Measurements from ENCODE around the gene UNC5A.

The UNC5A gene

DNA sequence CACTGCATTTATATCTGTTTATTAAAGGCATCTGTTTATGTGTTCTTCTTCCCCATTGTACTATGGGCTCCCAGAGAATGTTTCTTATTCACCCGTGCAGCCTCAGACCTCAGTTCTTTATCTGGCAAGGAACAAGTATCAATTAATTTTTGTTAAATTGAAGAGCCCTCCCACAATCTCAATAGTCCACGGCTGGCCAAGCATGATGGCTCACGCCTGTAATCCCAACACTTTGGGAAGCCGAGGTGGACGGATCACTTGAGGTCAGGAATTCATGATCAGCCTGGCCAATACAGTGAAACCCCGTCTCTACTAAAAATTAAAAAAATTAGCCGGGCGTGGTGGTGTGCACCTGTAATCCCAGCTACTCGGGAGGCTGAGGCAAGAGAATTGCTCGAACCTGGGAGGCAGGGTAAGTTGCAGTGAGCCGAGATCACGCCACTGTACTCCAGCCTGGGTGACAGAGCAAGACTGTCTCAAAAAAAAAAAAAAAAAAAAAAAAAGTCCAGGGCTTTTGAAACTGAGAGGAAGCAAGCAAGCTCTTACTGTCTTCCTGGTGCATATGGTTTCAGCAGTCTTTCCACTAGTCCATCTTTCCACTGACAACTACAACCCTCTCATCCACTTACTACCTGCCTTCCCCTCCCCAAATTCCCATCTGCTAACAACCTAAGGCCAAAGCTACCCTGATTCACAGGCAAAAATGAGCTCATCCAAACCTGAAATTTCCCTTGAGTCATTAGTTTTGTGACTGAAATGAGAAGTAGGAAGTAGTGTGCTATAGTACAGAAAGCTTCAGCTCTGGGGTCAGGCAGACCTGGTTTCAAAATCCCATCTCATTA, 91.1 kb downstream of the UNC5A start:
- DNase-seq = no peak

DNA sequence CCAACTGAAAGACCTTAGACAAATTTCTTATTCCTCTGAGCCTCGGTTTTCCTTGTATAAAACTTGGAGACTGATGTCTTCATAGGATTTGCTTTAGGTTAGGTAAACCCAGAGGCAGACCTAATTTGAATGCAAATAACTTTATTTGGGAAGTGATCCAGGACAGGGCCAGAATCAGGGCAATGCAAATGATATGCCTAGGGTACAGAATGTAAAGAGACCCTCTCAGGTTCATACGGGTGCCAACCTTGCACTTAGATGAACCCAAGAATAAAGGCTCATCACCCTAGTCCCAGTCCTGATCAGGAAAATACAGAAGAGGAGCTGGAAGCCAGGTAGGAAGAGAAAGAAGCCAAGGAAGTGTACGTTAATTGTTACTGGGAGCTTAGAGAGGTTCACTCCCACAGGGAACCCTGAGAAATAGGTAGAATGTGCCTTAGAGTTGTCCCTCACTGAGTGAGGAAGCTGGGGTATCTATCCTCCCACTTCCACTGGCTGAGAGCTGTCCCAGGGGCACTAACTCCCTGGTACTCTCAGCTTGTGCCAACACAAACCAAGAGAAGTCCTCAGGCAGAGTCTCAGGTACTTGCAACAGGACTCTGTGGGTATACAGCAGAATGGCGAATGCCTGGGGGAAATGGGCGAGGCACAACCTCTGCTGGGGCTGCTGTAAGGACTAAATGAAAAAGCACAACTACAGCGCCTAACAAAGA, 91.9 kb downstream of the UNC5A start:
- no peak for DNase-seq

DNA sequence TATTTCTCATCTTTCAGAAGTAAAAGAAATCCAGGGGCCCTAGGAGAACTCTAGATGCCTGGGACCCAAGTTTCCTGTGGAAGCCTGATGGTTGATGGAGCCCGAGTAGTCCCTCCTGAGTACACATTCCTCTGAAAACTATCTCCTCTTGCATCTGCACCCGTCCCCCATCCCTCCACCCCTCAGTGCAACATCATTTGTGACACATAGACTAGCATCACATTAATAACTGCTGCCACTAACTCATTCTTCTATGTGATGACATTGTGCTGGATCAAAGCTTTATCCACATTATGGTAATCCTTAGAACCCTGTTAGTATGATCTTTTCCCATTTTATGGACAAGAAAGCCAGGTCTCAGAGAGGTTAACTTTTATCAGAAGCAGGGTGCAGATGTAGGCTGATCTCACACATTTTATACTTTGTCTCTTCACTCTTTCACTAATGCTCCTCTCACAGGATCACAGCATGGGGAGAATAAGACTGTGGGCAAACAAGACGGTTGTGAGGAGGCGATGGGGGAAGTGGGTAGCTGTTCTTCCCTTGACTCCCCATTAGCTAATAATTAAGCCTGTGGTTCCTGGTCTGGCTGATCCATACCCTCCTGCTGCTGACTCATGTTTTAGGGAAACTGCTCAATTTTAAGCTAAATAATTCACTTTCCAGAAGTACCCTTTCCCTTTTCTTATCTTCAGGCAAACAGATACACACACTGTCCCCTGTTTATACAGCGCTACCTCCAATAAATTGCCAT, 92.7 kb downstream of the UNC5A start:
- DNase-seq = no peak

DNA sequence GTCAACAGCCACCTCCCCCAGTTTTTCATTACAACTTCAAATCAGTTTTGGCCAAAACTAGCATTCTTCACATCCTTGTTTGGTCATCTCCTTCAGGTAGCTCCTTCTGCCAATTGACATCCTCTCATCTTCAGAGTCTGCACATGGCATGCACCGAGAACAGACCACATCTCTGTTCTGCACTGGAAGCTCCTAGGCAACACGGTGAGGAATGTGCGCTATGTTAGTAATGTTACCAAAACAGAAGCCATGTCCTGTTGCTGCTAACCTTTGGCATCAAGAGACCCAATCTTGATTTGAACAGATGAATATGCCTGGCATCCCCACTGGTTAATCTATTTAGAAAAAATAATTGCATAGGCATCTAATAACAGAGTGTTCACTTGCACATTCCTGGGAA, 93.9 kb downstream of the UNC5A start:
- no peak for DNase-seq

DNA sequence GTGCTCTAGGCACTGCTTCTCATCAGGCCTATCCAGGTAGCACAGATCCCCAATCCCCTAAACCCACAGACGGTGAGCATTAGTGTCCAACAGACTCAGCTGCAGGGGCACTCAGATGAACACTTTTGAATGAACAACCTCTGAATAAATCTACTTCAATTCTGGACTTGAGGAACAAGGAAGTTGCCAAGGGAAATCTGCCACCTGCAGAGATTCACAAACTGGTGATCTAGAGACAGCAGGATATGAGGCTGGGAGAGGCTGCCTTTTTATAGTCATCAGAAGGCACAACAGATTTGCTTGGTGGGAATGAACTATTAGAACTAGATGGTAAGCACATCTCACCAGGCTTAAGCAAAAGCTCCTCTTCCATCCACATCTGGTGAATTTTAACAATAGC, 95.8 kb downstream of the UNC5A start:
- DNase-seq = no peak

DNA sequence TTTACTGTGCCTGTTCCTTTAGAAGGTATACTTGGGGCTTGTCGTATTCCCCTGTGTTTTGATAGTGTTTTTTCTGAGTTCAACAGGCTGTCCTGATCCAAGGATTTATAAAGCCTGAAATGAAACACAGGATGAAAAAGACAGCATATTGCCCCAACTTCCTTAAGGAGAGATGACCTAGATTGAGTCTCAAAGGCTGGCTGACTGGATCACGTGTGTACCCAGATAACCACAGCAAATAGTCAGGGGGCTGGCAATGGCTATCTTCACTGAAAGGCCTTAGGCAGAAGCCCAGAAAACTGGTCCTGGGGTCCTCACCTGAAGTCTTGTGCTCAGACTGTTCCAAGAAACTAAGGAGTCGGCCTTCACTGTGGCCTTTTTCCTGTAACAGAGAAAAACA, 96.4 kb downstream of the UNC5A start:
- DNase-seq = no peak

DNA sequence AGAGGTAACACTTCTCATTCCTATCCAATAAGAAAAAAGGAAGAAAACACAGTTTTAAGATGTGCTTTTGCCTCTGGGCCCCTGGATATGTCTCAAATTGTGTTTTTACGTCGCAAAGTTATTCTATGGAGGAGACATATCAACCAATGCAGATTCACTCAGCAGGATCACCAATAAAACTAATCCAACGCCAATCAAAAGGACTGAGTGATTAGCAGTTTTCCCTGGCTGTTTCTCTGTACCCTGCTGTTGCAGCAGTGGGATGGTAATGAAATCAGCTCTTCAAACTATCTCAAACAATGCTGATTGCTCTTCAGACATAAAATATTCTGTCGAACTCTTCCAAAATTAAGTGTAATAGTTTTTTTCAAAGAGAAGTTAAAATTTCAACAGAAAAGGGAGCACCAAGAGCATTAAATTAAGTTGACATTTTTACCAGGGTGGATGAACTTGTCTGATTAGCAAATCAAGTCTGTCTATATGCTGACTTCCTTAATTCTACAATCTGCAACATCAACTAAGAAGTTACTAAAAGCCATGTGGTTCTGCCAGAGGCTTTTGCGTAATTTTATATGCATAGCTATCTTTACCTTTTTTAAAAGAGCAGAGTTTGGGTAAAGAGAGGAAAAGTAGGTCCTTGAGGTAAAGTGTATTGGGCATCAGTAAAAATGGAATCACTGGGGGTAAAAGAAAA, 98.5 kb downstream of the UNC5A start:
- no peak for DNase-seq

DNA sequence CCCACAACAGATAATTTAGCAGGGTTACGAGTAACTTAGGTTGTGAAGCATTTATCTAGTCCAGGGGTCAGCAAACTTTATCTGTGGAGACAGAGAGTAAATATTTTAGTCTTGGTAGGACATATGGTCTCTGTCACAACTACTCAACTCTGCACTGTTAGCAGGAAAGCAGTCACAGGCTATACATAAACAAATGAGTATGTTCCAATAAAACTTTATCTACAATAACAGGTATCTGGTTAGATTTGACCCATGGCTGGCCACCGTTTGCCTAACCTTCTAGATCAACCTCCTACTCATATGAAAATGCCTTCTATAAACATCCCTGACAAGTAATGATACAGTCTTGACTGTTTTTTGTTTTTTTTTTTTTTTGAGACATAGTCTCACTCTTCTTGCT, 101.8 kb downstream of the UNC5A start:
- DNase-seq = no peak

DNA sequence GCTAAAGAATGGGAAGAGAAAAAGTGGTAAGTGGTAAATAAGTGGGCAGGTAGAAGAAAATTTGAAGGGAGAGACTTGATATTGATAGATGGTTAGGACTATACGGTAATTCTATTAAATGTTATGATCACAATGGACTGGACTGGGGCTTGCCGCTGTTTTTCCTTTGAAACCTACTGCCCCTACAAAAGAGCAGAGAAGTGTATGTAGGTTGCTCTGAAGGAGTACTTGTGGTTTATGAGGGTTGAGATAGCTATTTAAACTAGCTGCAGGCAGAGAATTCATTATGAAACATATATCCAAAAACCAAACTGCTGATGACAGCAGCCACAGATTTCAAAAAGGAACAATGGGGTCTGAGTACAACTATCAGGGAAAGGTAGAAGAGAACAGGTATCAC, 105.5 kb downstream of the UNC5A start:
- no peak for DNase-seq

DNA sequence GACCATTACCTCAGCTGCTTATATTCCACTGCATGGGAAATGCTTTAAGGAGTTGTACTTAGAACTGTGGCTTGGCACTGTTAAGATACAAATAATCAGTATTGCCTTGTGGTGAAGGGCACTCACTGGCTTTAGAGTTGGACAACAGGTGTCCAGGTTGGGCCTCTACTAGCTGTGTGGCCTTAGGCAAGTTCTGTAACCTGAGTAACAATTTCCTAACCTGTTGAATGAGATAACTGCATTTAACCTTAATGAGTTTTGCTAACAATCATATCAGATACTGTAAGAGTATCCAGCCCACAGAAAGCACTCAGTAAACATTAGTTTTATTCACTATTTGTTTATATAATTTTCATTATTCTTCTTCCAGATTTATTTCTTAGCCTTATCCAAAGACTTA, 106.0 kb downstream of the UNC5A start:
- DNase-seq = no peak

DNA sequence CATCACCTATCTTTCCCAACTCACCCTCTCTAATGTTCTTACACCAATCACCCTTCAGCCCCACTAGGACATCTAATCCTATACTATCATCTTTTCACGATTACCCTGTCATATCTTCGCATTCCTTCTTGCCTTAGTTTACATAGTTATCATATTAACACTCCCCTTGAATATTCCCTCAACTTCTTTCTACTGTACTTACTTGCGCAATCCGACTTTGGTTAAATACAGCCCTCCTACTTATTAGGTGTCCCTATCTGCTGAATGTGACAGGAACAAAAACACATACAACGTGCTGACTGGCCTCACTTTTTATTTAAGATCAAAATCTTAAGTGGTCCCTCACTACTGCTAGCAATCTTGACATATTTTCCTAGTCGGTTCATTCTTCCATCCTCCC, 108.3 kb downstream of the UNC5A start:
- no peak for DNase-seq

DNA sequence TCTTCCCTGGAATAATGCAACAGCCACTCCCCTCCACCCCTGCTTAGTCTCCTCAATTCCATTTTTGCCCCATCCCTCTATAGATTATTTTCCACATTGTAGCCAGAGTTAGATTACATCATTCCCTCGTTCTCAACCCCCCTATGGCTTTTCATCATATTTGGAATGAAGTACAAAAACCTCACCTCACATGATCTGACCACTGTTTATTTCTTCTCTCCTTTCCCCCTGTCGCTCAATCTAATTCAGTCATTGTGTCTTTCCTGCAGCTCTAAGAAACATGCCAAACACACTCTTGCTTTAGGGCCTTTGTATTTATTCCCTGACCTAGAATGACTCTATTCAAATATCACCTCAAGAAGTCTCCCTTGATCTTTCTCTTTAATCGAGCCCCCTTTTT, 111.4 kb downstream of the UNC5A start:
- DNase-seq = no peak

DNA sequence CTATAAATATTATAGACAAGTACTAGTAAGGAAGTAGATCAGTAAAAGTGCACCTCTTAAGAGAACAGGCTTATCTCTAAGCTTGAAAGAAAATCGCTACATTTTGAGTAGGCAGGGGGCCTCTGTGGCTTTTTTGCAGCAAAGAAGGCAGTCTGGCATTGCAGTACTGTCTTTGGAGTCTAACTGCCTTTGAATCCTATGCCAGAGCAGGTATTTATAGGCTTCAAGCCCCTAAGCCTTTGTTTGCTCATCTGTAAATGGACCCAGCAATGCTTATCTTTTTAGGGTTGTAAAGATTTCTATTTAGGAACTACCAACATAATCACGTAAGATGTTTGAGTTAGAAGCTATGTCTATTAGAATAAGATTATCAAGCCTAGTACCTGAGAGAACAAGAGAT, 112.5 kb downstream of the UNC5A start:
- DNase-seq = no peak

DNA sequence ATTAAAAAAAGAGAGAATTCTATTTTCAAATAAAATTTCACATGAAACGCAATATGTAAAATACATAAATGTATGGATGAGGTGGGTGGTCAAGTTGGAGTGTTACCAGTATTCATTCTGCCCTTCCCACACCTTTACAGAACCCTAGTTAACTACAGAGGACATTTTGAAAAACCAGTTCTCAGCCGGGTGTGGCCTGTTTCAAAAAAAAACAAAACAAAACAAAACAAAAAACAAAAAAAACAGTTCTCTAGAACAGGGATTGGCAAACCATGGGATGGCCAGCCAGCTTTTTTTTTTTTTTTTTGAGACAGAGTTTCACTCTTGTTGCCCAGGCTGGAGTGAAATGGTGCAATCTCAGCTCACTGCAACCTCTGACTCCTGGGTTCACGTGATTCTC, 117.2 kb downstream of the UNC5A start:
- no peak for DNase-seq

DNA sequence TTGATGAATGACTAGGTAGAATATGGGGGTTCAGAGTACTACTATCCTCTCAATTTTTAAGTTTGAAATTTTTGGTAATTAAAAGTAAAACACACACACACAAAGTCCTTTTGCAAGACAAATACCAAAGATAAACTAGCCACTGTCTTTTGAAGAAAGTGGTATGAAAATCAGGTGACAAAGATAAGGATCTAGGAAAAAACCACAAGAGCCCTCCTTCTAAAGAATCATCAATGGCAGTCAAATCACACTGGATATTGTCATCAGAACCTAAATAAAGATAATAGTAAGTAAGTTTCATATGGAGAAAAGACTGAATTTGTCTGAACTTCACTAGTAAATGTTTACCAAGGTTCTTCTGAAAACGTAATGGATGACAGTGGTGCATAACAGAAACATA, 119.3 kb downstream of the UNC5A start:
- DNase-seq = no peak

Measured in CD4-positive, alpha-beta T cell treated with Interleukin-1 beta for 1 hour (primary cell).